HCT116 (cell line): ENCODE data around the gene MAST4. TPM values are rescaled to one million over a fixed set of nuclear protein-coding genes. Genes with fewer than 3 reads are reported as not detected.

Experiments used
- ATAC-seq: fragments of 200-7000 bp; cut with Tn5 transposase; 2 replicates; pipeline ENCODE4 v1.9.1; 2020; ENCODE audit warnings: mild to moderate bottlenecking, moderate library complexity
- BruUV-seq: library from RNA; stranded (reverse); fragments of 400-500 nt; replicated peaks from 2 replicates; lab custom pipeline; 2021; lab: Mats Ljungman, UMichigan
- CTCF ChIA-PET: fragments of 300-600 bp; sonication (Branson Sonifier 250); formaldehyde crosslinking; loops from one replicate; lab custom pipeline; 2021; ENCODE audit warnings: antibody characterized with exemption; lab: Charles Lee
- POLR2A ChIA-PET: fragments of 300-600, 350-600 bp; sonication (Branson Sonifier 250); formaldehyde crosslinking; loops from one replicate; lab custom pipeline; 2021; ENCODE audit warnings: antibody characterized with exemption; lab: Charles Lee
- RAD21 ChIA-PET, 2 experiments: fragments of 300-600 bp; sonication (Branson Sonifier 250); formaldehyde crosslinking; loops; one replicate each; lab custom pipeline; 2023; ENCODE audit warnings: low total read pairs in 2 of 2; ENCODE audit not compliant: uncharacterized antibody in 2 of 2, unreplicated experiment in 2 of 2, low non-redundant PET in 1 of 2; lab: Charles Lee
- DNase-seq: peaks from one replicate; pipeline ENCODE4 v3.0.0-alpha.2; 2010; ENCODE audit warnings: low read depth, low spot score
- H2AFZ ChIP-seq: fragments of 200-600 bp; shearing (Covaris generic), sonication (generic); 2 replicates; pipeline ENCODE4 v1.6.1; 2017; ENCODE audit warnings: low read depth, mixed run types, mixed read lengths, antibody characterized with exemption, low read length; ENCODE audit not compliant: poor library complexity, severe bottlenecking
- H3K27ac ChIP-seq: 2 replicates; pipeline ENCODE4 v1.5.1; 2012; ENCODE audit warnings: low read depth, low read length
- H3K27me3 ChIP-seq: fragments of 200-600 bp; sonication (generic); 2 replicates; pipeline ENCODE4 v1.6.1; 2016; ENCODE audit warnings: mixed run types, low read length, mixed read lengths; ENCODE audit not compliant: insufficient read depth
- H3K36me3 ChIP-seq, 2 experiments: fragments of 200-500 bp in 1 of 2; fragments of 200-600 bp in 1 of 2; sonication (Bioruptor generic) in 1 of 2; sonication (generic) in 1 of 2; 2 replicates each; pipeline versions ENCODE4 v1.5.1 to v1.6.1; 2014 to 2016; ENCODE audit warnings: low read length in 2 of 2, inconsistent platforms in 1 of 2, mixed read lengths in 1 of 2, mixed run types in 1 of 2; ENCODE audit not compliant: insufficient read depth in 2 of 2, control insufficient read depth in 1 of 2
- H3K4me1 ChIP-seq, 2 experiments: fragments of 200-600 bp in 1 of 2; sonication (generic) in 1 of 2; 2 replicates each; pipeline versions ENCODE4 v1.5.1 to v1.6.1; 2012 to 2017; ENCODE audit warnings: low read length in 2 of 2, inconsistent platforms in 1 of 2, mild to moderate bottlenecking in 1 of 2, mixed read lengths in 1 of 2, mixed run types in 1 of 2, moderate library complexity in 1 of 2; ENCODE audit not compliant: insufficient read depth in 2 of 2, control insufficient read depth in 1 of 2
- H3K4me2 ChIP-seq: fragments of 200-600 bp; sonication (generic); 2 replicates; pipeline ENCODE4 v1.6.1; 2017; ENCODE audit warnings: mixed run types, low read length, mixed read lengths
- H3K4me3 ChIP-seq, 2 experiments: fragments of 200-600 bp in 1 of 2; sonication (generic) in 1 of 2; replicated peaks in 1 of 2; 2 replicates each; pipeline ENCODE4 v1.5.1; 2011 to 2016; ENCODE audit warnings: low read length in 2 of 2, control low read depth in 1 of 2, low read depth in 1 of 2, mild to moderate bottlenecking in 1 of 2, mixed read lengths in 1 of 2, mixed run types in 1 of 2
- H3K79me2 ChIP-seq: fragments of 200-600 bp; sonication (generic); 2 replicates; pipeline ENCODE4 v1.6.1; 2017; ENCODE audit warnings: mild to moderate bottlenecking, mixed run types, low read length, moderate library complexity, mixed read lengths; ENCODE audit not compliant: insufficient read depth
- H3K9ac ChIP-seq: fragments of 200-600 bp; sonication (generic); 2 replicates; pipeline ENCODE4 v1.6.1; 2016; ENCODE audit warnings: low read length, mixed read lengths
- H3K9me2 ChIP-seq: fragments of 200-600 bp; sonication (generic), shearing (Covaris generic); 2 replicates; pipeline ENCODE4 v1.6.1; 2017; ENCODE audit warnings: mixed run types, mild to moderate bottlenecking, moderate library complexity; ENCODE audit not compliant: insufficient read depth
- H3K9me3 ChIP-seq, 2 experiments: fragments of 200-500 bp in 1 of 2; fragments of 200-600 bp in 1 of 2; sonication (Bioruptor generic) in 1 of 2; sonication (generic) in 1 of 2; 2 replicates each; pipeline ENCODE4 v1.6.1; 2014 to 2017; ENCODE audit warnings: low read length in 2 of 2, mixed read lengths in 2 of 2, inconsistent platforms in 1 of 2, low read depth in 1 of 2, mild to moderate bottlenecking in 1 of 2, mixed run types in 1 of 2, moderate library complexity in 1 of 2; ENCODE audit not compliant: control insufficient read depth in 1 of 2, insufficient read depth in 1 of 2
- H4K20me1 ChIP-seq: fragments of 200-600 bp; sonication (generic), shearing (Covaris generic); 2 replicates; pipeline ENCODE4 v1.6.1; 2017; ENCODE audit warnings: mixed run types, mild to moderate bottlenecking, moderate library complexity; ENCODE audit not compliant: insufficient read depth
- EGR1 ChIP-seq: IDR thresholded peaks from 2 replicates; pipeline ENCODE4 v1.6.1; 2012; ENCODE audit warnings: low read depth
- EZH2phosphoT487 ChIP-seq: fragments of 200-600 bp; IDR thresholded peaks from 2 replicates; pipeline ENCODE4 v1.6.1; 2018; ENCODE audit warnings: antibody characterized with exemption, borderline replicate concordance
- FOSL1 ChIP-seq: IDR thresholded peaks from 2 replicates; pipeline ENCODE4 v1.6.1; 2012; ENCODE audit warnings: low read depth
- JUND ChIP-seq: IDR thresholded peaks from 2 replicates; pipeline ENCODE4 v1.6.1; 2012
- POLR2A ChIP-seq: IDR thresholded peaks from 2 replicates; pipeline ENCODE4 v1.7.0; 2011; ENCODE audit warnings: borderline replicate concordance; ENCODE audit not compliant: insufficient read depth, insufficient read length; ENCODE audit errors: extremely low read depth
- RAD21 ChIP-seq: IDR thresholded peaks from 2 replicates; pipeline ENCODE4 v1.6.1; 2012; ENCODE audit warnings: low read depth, mild to moderate bottlenecking
- SIN3A ChIP-seq: IDR thresholded peaks from 2 replicates; pipeline ENCODE4 v1.6.1; 2012; ENCODE audit warnings: low read depth
- SP1 ChIP-seq: IDR thresholded peaks from 2 replicates; pipeline ENCODE4 v1.6.1; 2012; ENCODE audit warnings: low read depth
- intact Hi-C: fragments of 100-400 bp; cut with micrococcal nuclease; formaldehyde crosslinking; loops from 2 replicates; pipeline ENCODE4 v1.10.0; 2022
- total RNA-seq: library from RNA; stranded (reverse); gene quantifications from one replicate; pipeline ENCODE4 v1.2.1, GENCODE V29; 2021; ENCODE audit not compliant: unreplicated experiment

The MAST4 gene
- total RNA-seq, 1 experiment from 2014 or later: 1.1 TPM

GRCh38 chr5:66986009-66986408 is 389.8 kb downstream of the MAST4 start:
- peaks cover 63% of the 10 kb centered on the region for H3K27me3 ChIP-seq
- no peaks in the 10 kb centered on the region for H4K20me1 ChIP-seq
- no TSS peak for BruUV-seq
- no peak overlapping the region for H3K27ac ChIP-seq
- H3K9me3 ChIP-seq: no peaks in the 10 kb centered on the region
- H3K4me2 ChIP-seq: no peak overlapping the region
- intact Hi-C loops: loop anchor here (5.0 kb wide), 1 partner anchor 221 kb away; no protein-coding TSS in a partner anchor
- no peaks in the 10 kb centered on the region for H3K79me2 ChIP-seq
- POLR2A ChIA-PET: no interaction called here
- no peak overlapping the region for H3K4me3 ChIP-seq
- no peak overlapping the region for H2AFZ ChIP-seq
- ATAC-seq (no peak), DNase-seq (no peak)
- CTCF ChIA-PET: no interaction called here
- H3K36me3 ChIP-seq: no peaks in the 10 kb centered on the region
- RAD21 ChIA-PET: no interaction called here
- no peak overlapping the region for H3K9ac ChIP-seq
- no peaks in the 10 kb centered on the region for H3K9me2 ChIP-seq
- TF ChIP-seq JUND: no peak
- no peaks in the 10 kb centered on the region for H3K4me1 ChIP-seq

DNA sequence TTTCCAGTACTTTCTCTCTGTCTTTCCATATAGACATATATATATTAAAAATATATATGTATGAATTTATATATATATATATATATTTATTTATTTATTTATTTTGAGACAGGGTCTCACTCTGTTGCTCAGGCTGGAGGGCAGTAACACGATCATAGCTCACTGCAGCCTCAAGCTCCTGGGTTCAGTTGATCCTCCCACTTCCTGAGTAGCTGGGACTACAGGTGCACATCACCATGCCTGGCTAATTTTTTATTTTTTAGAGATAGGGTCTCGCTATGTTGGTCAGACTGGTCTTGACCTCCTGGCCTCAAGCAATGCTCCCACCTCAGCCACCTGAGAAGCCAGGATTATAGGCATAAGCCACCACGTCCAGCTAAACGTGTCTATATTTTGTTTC is 390.3 kb downstream of the MAST4 start:
- no peaks in the 10 kb centered on the region for H3K9me2 ChIP-seq
- ATAC-seq: no peak
- no TSS peak for BruUV-seq

DNA sequence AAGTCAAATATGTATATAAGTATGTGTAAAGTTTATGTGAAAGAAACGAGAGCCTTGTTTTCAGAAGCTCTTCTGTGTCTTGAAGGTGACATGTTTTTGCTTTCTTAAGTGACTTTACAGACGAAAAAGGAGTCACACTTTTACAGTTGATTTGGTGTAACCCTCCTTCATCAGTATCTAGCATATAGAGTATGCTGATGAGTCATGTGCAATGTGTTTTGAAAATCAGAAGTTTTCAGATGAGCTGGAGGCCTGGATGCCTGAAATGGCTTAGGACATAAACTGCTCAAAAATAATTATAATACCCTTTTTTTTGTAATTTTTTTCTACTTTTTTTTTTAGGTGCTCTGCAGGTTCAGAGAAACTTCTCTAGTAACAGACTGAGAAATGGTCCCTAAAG is 390.9 kb downstream of the MAST4 start:
- Histone ChIP-seq H2AFZ (no peak overlapping the region), H3K27ac (no peak overlapping the region), H3K9ac (no peak overlapping the region), H3K9me3 (no peaks in the 10 kb centered on the region), H3K4me1 (no peaks in the 10 kb centered on the region), H3K27me3 (peaks cover 60% of the 10 kb centered on the region), H3K79me2 (no peaks in the 10 kb centered on the region), H3K4me2 (no peak overlapping the region), H4K20me1 (no peaks in the 10 kb centered on the region), H3K36me3 (no peaks in the 10 kb centered on the region), H3K9me2 (no peaks in the 10 kb centered on the region), H3K4me3 (no peak overlapping the region)
- ATAC-seq: no peak
- CTCF ChIA-PET: no interaction called here
- POLR2A ChIA-PET: no interaction called here
- no TSS peak for BruUV-seq
- RAD21 ChIA-PET: no interaction called here
- intact Hi-C loops: loop anchor here (1.0 to 5.0 kb wide), 2 partner anchors 17 to 220 kb away; no protein-coding TSS in a partner anchor
- DNase-seq: no peak
- TF ChIP-seq JUND: no peak
- no peak for TF ChIP-seq EZH2phosphoT487
- no peak for TF ChIP-seq SP1
- no peak for TF ChIP-seq RAD21
- no peak for TF ChIP-seq POLR2A
- TF ChIP-seq SIN3A: no peak
- no peak for TF ChIP-seq FOSL1

More for the DNA sequence above, 390.3 kb downstream of the MAST4 start:
- intact Hi-C loops: loop anchor here (5.0 kb wide), 1 partner anchor 221 kb away; no protein-coding TSS in a partner anchor
- Histone ChIP-seq H4K20me1 (no peaks in the 10 kb centered on the region), H3K9ac (no peak overlapping the region), H3K4me1 (no peaks in the 10 kb centered on the region), H3K27ac (no peak overlapping the region), H3K36me3 (no peaks in the 10 kb centered on the region), H3K4me3 (no peak overlapping the region), H2AFZ (no peak overlapping the region), H3K4me2 (no peak overlapping the region), H3K27me3 (peaks cover 64% of the 10 kb centered on the region), H3K79me2 (no peaks in the 10 kb centered on the region), H3K9me3 (no peaks in the 10 kb centered on the region)
- ChIA-PET RAD21 (no interaction called here), CTCF (no interaction called here), POLR2A (no interaction called here)
- TF ChIP-seq EGR1 (no peak), EZH2phosphoT487 (no peak)
- DNase-seq: no peak
